HG03558 (cell line): Measurements from ENCODE around the gene TEX264.

Experiments
- ATAC-seq: cut with Tn5 transposase; IDR thresholded peaks from one replicate; pipeline ENCODE4 v1.9.1; 2021; ENCODE audit warnings: moderate number of reproducible peaks; ENCODE audit not compliant: unreplicated experiment; ENCODE audit errors: extremely low read depth

Gene TEX264

DNA sequence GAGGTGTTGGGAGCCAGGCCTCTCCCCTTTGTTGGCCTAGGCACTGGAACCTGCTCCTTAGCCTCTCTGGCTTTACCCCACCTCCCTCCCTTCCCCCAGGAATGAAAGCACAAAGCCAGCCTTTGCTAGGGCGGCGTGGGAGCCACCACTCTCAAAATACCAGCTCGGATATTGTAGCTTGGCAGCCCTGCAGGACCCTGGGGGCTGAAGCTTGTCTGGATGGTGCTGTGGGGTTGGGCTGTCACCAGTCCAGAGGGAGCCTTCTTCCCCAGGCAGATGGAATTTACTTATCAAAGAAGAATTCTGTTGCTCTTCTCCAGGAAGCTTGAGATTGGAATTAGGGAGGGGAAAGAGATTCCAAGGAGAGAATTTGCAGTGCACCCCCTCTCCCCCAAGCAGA lies 20.9 kb downstream of the TEX264 start:
- ATAC-seq, result no peak

DNA sequence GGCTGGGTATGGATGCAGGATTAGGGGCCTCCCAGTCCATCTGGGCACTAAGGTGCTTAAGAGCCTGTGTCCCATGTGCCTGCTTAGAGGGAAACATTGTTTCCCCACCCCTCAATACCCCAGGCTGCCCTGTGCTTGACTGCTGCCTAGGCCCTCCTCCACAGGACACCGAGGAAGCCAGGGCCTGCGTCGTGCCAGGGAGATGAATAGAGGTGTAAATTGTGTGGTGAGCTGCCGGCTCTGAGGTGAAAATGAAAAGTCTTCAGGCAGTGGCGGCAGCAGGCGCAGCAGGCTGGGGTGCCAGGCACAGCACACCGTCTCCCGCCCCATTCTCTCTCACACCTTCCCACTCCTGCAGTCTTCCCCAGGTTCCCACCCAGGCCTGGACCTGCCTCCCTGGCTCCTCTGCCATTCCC lies 21.9 kb downstream of the TEX264 start:
- ATAC-seq, result no peak

DNA sequence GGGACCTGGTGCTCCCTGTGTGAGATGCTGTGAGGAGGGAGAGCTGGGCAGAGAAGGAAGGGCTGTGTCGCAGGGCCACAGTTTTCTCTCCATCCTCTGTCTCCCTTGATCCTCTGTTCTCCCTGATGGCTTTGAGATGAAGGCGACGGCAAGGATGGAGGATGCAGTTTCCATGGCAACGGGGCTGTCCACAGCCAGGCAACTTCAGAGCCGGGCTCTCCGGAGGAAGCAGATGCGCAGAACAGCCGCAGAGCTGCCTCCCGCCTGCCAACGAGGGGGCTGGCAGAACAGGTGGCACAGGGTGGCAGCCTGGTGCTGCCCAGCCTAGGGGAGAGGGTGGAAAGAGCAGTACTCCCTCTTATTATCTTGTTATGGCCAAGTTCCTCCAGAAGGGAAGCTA lies 25.9 kb downstream of the TEX264 start:
- no peak for ATAC-seq

DNA sequence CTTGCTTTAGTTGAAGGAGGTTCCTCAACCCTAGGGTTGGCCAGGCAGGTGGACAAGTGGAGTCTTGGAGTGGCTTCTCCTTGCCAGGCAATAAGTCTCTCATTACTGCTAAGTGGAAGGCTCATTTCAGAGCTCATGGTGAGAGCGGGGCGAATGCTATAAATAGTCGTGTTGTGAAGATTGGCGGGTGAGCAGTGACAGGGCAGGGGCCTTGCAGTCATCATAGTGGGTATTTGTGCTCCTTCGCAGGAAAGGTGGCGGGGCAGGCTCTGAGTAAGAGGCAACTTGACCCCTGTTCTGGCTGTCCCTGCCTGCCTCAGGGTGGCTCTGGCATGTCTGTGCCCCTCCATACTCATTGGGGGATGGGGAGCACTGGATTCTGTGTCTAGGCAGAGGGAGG lies 27.2 kb downstream of the TEX264 start:
- ATAC-seq, result no peak

DNA sequence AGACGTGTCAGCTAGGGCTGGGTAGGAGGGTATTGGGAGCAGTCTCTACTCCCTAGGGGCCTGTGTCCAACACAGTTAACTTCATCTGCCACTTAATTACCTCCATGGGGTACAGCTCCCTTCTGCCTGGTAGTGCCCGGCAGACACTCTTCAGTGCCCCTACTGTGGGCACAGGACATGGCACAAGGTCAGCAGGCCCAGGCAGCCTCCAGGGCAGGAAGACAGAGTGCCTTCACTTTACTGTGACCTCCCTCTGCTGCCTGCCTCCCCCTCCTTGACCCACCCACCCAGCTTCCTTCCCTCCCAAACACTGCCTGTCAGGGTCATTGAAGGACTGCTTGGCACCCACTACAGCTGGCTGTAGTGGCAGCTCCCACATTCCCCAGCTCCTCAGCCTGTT lies 29.4 kb downstream of the TEX264 start:
- no peak for ATAC-seq

DNA sequence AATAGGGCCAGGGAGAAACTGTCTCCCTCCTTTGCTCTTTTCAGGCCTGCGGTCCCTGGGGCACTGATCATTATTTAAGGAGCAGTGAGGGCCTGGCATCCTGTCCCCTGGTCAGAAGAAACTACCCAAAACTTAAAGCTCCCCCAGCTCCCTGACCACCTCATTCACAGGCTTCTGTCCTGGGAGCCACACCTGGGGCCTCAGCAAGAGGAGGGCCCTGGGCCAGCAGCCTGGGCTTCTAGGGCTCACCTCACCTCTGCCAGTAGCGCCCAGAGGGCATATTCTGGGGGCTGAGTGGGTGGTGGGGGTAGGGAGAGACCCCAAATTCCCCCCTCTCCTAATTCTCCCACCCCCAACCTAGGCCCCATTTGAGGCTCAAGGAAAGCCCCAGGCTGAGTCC lies 31.1 kb downstream of the TEX264 start:
- ATAC-seq, result no peak

DNA sequence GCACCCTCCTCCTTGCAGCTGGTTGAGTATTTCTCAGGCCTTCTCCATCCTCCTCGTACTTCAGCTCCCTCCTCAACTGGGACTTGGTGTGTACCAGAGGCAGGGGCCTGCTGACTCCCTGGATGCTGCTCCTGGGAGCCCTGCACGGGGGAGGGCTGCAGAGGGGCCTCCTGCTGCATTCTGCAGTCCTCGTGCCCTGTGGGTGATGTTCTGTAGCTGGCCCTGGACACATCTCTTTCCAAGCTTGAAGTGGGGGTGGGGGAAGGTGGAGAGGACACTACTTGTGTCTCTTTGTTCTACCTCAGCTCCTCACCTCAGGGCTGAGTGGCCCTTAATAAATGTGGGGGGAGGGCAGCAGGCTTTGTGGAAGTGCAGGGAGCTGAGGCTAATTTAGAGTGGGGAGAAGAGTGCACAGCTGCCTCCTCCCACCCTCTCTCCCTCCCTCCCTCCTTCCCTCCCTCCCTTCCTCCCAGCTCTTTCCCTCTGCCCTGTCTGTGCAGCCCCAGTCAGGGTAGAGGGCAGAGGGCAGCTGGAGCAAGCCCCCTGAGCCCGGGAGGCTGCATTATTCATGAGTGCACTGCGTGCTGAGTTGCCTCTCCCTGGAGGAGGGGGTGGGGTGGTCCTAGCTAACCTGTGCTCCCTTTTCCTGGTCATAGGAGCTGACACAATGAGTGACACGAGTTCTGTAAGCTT lies 32.2 kb downstream of the TEX264 start:
- ATAC-seq, result no peak

DNA sequence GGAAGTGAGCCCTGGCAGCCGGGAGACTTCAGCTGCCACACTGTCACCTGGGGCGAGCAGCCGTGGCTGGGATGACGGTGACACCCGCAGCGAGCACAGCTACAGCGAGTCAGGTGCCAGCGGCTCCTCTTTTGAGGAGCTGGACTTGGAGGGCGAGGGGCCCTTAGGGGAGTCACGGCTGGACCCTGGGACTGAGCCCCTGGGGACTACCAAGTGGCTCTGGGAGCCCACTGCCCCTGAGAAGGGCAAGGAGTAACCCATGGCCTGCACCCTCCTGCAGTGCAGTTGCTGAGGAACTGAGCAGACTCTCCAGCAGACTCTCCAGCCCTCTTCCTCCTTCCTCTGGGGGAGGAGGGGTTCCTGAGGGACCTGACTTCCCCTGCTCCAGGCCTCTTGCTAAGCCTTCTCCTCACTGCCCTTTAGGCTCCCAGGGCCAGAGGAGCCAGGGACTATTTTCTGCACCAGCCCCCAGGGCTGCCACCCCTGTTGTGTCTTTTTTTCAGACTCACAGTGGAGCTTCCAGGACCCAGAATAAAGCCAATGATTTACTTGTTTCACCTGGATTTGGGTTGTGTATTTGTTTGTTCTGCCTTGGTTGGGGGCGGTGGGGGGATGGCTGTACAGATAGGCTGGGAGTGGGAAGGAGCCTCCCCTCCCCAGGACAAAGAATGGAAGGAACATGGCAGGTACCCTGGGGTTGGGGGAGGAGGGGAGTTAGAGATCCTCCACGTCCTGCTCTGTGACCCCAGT lies 32.9 kb downstream of the TEX264 start:
- no peak for ATAC-seq

DNA sequence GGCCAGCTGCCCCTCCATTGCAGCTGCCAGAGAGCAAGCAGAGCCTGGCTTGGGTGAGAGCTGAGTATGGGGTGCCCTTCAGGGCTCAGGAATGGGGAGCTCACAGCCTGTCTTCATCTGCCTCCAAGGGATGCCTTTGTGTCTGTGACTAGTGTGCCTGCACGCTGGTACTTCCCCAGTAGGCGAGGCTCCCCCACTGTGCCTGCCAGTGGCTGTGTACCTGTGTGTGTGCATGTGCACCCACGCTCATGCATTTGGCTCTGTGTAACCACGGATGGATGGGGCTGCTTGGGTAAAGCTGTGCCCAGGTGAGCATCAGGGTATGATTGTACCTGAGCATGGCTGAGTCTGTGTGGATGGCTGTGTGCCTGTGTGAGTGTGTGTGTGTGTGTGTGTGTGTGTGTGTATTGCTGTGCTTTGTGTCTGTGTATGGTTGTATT lies 33.5 kb downstream of the TEX264 start:
- no peak for ATAC-seq

DNA sequence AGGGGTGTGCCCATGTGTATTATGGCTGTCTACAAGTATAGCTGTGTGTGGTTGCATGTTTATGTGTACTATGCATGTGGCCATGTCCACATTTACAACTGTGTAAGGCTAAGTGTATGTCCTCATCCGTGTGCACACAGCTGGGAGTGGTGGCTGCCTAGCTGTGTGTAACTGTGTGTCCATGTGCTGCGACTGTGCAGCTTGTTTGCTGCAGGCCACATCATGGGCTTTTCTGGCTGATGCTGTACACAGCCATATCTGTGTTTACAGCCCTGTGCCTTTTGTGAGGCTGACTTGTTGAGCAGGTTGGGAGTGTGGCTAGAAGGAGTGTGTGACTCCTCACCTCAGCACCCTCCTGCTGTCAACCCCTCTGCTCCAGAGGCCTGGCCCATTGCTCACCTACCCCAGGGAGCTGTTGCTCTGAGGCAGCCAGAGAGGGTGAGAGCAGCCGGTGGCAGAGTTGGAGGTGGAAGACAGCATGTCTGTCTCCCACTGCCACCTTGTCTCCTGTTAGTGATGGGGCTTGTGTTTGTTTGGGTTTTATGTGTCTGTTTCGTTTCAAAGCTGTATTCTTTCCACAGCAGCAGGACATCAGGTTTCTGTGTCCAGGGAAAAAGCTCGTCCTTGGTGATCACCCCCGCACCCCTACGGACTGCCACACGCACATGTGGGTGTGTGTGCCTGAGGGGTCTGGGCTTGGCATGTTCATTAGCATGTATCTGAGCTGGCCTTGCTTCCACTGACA lies 34.4 kb downstream of the TEX264 start:
- ATAC-seq, result no peak

DNA sequence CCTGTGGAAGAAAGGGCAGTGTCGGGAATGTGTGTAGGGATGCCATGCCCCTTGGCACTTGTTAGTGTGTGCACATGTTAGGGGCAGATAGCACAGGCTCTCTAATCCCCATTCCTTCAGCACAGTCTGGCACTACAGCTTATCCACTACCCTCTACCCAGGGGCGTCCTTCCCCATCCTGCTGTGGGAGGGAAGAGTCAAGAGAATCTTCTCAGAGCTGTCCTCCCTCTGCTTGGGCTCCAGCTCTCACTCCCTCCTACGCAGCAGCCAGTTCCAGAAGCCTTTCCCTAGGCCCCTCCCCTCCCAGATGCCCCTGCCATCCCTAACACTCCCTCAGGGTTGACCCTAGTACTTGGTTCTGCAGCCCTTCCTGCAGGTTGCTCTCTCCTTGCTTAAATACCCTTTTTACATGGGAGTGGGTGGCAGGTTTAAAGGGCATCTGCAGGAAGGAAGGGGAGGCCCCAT lies 35.0 kb downstream of the TEX264 start:
- ATAC-seq, result no peak

DNA sequence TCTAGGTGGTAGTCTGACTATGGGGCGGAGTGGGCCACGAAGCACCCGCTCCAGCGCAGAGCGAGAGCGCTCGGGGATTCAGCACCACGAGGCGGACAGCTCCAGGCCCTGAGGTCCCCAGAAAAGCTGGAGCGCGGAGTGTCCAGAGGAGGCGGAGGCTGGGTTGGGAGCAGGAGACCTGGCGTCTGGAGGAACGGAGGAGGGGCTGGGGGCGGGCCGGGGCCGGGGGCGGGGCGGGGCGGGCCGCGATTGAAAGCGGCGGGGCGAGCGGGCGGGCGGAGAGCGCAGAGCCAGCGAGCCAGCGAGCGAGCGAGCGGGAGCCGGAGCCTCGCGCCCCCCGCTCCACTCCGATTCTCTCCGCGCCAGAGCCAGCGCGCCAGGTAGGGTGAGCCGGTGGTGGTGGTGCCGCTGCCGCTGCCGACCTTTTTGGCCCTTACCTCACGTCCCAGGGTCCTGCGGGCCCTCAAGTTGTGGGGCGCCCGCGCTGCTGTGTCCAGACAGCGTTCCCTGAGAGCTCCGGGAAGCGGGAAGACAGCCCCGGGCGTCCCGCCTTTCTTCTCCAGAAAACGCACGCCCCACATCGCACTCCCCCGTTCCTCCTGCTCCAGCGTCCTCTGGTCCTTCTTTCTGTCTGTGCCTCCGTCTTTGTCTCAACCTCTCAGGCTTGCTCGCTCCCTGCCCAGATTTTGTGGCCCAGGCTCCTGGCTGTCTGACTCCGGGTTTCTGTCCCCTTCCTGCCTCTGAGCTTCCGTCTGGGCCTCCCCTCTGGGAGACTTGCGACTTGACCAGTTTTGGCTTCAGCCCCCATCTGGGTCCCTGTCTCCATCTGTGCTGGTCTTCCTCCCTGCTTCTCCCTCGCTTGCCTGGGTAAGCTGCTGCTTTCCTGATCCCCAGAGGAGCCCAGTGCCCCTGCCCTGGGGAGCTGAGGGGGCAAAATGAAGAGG lies 36.0 kb downstream of the TEX264 start, which contains the start of gene GRM2:
GRM2 (plus strand) TSS at position 281 of the 944 bp plus-strand sequence. CDS start 1,916 bp downstream, outside the sequence.
- ATAC-seq, result no peak

DNA sequence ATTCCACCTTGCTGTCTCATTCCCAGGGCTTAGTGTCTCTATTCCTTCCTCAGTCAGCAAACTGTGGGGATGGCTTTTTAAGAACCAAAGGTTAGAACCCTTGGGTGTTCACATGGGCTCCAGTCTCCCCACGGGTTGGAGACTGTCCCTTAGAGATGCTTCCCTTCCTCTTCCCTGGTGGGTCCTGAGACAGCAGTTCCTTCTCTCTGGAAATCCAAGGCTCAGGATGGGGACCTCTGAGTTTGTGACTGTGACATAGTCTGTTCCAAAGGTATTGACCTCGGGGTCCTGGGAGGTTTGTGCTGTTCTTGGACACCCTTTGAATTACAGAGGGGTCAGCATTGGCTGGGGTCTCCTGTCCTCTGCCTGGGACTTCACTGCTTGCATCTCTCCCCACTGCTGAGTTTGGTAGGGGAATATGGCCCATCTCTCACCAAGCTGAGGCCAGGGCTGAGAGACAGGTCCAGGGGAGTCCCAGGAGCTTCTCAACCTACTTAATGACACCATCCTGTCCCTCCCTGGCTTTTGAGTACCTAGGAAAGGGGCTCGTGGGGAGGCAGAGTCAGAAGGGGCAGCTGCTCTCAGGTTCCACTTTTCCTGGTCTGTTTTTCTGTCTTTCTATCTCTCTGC lies 37.3 kb downstream of the TEX264 start:
- ATAC-seq, result no peak

DNA sequence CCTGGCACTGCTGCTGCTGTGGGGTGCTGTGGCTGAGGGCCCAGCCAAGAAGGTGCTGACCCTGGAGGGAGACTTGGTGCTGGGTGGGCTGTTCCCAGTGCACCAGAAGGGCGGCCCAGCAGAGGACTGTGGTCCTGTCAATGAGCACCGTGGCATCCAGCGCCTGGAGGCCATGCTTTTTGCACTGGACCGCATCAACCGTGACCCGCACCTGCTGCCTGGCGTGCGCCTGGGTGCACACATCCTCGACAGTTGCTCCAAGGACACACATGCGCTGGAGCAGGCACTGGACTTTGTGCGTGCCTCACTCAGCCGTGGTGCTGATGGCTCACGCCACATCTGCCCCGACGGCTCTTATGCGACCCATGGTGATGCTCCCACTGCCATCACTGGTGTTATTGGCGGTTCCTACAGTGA lies 38.0 kb downstream of the TEX264 start:
- no peak for ATAC-seq

DNA sequence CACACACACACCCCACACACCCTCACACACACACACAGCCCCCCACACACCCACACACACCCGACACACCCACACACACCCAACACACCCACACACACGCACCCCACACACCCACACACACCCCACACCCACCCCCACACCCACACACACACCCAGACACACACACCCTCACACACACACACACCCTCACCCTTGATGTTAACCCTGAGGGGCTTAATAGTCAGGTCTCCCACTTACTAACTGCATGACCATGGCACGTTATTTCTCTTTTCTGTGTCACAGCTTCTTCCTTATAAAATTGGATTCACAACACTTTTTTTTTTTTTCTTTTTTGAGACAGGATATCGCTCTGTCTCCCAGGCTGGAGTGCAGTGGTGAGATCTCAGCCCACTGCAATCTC lies 38.6 kb downstream of the TEX264 start:
- ATAC-seq, result no peak

DNA sequence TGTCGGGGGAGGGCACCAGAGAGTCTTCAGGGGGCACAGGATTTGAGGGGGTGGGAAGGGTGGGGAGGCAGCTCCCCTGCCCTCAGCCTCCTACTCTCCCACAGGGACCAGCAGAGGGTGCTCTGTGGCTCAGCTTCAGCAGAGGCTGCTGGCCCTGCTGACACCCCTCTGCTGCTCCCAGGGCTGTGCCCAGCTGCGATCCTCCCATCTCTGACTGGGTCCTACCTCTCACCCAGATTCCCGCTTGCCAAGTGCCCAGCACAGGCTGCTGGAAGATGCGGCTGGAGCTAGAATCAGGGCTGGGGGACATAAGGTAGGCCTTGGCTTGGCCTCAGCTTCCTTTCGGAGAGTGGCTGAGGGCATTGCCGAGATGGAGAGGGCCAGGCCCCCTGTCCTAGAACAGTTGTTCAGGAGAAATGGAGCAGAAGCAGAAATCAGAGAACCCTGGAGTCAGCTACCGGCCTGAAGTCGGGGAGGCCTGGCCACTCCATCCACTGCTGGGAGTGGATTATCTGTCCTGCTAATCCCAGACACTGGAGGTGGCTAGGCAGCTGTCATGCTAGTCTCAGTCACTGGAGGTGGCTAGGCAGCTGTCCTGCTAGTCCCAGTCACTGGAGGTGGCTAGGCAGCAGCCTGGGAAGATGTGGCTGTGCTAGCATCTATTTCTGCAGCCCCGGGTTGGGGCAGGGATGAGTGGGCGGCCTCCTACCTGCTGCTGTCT lies 39.7 kb downstream of the TEX264 start:
- no peak for ATAC-seq

DNA sequence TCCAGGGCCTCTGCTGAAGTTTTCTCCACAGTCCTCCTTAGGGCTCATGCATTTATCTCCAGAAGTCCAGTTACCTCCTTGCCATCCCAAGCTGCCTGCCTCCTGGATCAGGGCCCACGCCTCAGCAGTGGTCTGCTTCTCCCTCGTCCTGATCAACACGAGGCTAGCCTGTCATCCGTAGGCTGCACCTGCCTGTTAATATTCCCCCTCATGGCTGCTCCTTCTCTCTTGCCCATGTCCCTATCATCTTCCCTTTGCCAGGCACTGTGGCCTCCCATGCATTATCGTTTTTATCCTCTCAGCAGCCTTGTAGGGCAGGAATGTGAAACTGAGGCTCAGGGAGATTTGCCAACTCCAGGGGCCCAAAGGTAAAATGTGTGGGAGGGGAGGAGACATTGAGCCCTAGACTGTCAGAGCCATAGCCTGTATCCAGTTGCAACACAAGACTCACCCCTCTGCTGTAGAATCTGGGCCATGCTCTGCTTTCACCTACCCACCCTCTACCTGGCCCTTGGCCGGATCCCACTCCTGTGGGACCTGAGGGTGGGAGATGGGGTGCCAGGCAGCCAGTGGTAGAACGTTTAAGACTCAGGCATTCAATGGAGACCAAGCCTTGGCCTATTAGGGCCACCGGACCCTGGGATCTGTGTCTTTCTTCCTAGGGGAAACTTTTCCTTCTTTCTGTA lies 40.4 kb downstream of the TEX264 start:
- ATAC-seq, result no peak

DNA sequence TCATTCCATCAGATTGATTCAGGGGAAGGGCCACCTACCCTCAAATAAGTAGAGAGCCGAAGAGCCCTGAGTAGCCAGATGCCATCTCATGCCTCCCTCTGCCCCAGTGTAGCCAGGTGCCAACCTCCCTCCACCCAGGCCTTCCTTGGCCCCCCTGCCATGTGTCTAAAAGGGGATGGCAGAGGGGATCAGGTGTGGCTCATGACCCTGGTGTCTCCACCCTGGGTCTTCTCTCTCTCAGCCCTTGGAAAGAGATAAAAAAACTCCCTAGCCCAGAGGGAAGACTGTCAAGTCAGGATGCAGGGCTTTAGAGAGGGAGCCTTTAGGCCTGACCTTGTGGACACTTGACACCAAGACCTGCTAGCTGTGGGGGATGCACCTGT lies 41.0 kb downstream of the TEX264 start:
- no peak for ATAC-seq
